Articular chondrocyte of knee joint (primary cell): ENCODE measurements around the gene SNX9. TPM values are rescaled to one million over a fixed set of nuclear protein-coding genes. Genes with fewer than 3 reads are reported as not detected.

ENCODE experiments used
- small RNA-seq: library from RNA; depleted of rRNA; stranded (forward); fragments of <200 nt; gene quantifications from one replicate; pipeline ENCODE3, GENCODE V24; 2012
- total RNA-seq: library from RNA; depleted of rRNA; stranded (reverse); fragments of >200 nt; gene quantifications from 2 replicates; pipeline ENCODE4 v1.2.3, GENCODE V29; 2012

SNX9 gene
- 129 and 169 TPM in 2 replicates for total RNA-seq

DNA sequence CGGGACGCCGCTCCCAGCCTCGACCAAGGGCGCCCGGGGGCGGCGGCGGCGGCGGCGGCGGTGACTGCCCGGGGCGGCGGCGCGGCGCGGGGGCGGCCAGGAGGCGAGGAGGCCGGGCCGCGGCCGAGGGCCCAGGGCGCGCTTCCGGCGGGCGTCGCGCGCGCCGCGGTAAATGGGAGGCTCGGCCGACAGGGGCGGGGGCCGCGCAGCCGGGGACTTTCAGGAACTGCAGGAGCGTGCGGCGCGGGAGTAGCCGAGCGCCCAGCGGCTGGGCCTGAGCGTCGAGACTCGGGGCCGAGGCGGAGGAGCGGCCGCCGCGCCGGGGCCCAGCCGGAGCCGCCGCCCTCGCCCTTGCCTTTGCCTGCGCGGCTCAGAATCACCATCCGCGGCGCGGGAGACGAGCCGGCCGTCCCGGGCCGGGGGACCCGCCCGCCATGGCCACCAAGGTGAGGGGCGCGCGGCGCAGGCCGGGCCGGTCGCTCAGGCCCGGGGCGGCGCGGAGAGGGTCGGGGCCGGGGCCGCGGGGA is at the start of gene SNX9:
Gene SNX9 (plus strand): TSS at position 246 of the 527 bp plus-strand sequence. CDS start 189 bp downstream, at position 435.

DNA sequence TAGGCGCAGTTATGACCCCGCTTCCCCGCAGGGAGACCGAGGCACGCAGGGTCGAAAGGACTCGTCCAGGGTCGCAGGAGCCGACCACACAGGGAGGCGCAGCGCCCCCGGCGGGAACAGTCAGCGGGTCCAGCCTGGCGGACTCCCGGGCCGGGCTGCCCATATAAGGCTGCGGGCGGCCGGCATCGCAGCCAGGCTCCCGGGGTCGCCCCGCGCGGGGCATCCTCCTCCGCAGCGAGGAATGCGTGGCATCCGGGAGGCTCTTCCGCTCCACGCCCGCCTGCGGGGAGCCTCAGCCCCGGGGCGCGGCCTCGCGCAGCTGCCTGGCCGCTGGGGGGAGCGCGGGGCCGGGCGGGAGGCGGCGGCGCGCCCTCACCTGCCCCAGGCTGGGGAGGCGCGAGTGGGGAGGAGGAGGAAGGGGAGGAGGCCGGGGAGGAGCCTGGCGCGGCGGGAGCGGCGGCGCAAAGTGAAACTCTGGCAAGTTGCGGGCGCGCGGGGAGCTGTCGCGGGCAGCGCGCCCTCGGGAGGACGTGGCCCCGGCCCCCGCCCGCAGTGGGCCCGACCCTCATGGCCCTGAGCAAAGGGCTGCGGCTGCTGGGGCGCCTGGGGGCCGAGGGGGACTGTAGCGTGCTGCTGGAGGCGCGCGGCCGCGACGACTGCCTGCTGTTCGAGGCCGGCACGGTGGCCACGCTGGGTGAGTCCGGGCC is 158.5 kb downstream of the SNX9 start, which contains the start of gene SYNJ2:
Gene SYNJ2 (plus strand): TSS at position 469 of the 707 bp plus-strand sequence. CDS start 99 bp downstream, at position 568.

Small RNAs within 50 kb of the gene (small RNA-seq; reads per million reads assigned to genes)
- gene HSPE1P26 = not detected
- not detected for gene RNU6-786P

Other genes starting within 250 kb of the SNX9 start
- gene SYNJ2, start 158.6 kb downstream of the SNX9 start, total RNA-seq = 69.9 and 74.0 TPM in 2 replicates